NCI-H1417 treated with DMSO at 0.1 percent for 48 hours (cell line): ENCODE measurements around the gene ANP32A.

Experiments
- DNase-seq: peaks from one replicate; lab custom pipeline; 2025; lab: John Stamatoyannopoulos, UW

ANP32A gene

GRCh38 chr15:68743256-68743655, 77.4 kb downstream of the ANP32A start:
- DNase-seq: no peak

- no peak for DNase-seq
Measured at GRCh38 chr15:68739390-68740080, 81.2 kb downstream of the ANP32A start.

- DNase-seq: no peak
Measured at GRCh38 chr15:68735610-68736009, 85.1 kb downstream of the ANP32A start.

- no peak for DNase-seq
Measured at GRCh38 chr15:68734881-68735280, 85.8 kb downstream of the ANP32A start.

GRCh38 chr15:68734352-68734751, 86.3 kb downstream of the ANP32A start:
- DNase-seq: no peak

GRCh38 chr15:68733666-68734065, 87.0 kb downstream of the ANP32A start:
- DNase-seq: no peak

- no peak for DNase-seq
Measured at GRCh38 chr15:68732451-68732850, 88.2 kb downstream of the ANP32A start.

GRCh38 chr15:68730976-68731897, 89.5 kb downstream of the ANP32A start:
- DNase-seq: no peak

- DNase-seq: no peak
Measured at GRCh38 chr15:68730471-68730919, 90.2 kb downstream of the ANP32A start.

- DNase-seq: no peak
Measured at GRCh38 chr15:68729789-68730411, 90.8 kb downstream of the ANP32A start.
